ENCODE results near the gene STX18. TPM values are rescaled to one million over a fixed set of nuclear protein-coding genes. Genes with fewer than 3 reads are reported as not detected.

STX18 gene
- total and polyA plus RNA-seq, 10 of the 15 experiments (the other 5 are each of a cell fraction or from before 2014, with no cell fraction given): 8.2 to 46.6 (median 31.1) TPM

DNA sequence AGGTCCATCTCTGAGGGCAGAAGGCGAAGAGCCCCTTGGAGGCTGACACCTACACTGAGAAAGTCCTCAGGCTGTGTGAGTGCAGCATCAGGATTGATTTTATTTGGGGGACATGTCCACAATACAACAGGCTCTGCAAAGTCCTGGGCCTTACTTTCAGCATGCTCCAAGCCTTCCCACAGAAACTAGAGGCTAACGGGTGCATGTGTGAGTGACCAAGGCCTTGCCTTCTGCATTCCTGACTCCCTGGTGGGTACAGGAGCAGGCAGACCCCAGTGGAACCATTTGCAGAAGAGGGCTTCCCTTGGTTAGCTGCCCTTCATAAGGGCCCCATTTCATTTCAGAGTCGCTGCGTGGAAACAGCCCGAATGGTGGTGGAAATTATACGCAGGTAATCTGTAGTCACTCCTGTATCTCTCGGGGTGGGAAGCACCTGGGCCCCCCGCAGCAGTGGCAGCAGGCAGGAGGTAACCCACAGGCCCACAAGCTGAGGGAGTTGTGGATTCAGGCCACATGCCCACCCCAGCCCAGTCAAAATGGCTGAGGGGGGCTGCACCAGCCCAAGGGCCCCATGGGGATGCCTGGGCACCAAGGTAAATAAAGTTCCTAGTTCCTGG, 117.2 kb downstream of the STX18 start:
- 100% methylated on average over 8 of the region's 8 CpGs for WGBS (ENCODE audit: insufficient coverage, insufficient replicate concordance, low lambda C conversion rate, missing lambda C conversion rate)
- H2AFZ ChIP-seq (ENCODE audit: control insufficient read depth, low read depth, low read length): no peak overlapping the region
- intact Hi-C loops (cut with micrococcal nuclease; ENCODE audit: unreplicated experiment) (no loop called here), in situ Hi-C loops (cut with MboI) (no loop called here)
- ATAC-seq: no peak
- H3K4me1 ChIP-seq (ENCODE audit: control insufficient read depth, insufficient read depth, low read length): no peaks in the 10 kb centered on the region
- POLR2A ChIA-PET: interaction anchor here (0.7 kb wide), 1 partner anchor 30 kb away, joined by 4 read pairs; no protein-coding TSS in a partner anchor
- SMC1A ChIA-PET (ENCODE audit: uncharacterized antibody, unreplicated experiment): interaction anchor here (0.6 kb wide), 1 partner anchor 189 kb away, joined by 3 read pairs; no protein-coding TSS in a partner anchor
- DNase-seq (ENCODE audit: low read depth, low spot score): no peak
- H3K36me3 ChIP-seq (ENCODE audit: control insufficient read depth in 2 of 2, insufficient read depth in 2 of 2, low read length in 1 of 2): peaks cover 4 to 15% of the 10 kb centered on the region in 2 experiments; a peak in 3 of 4 replicates
- no TSS peak for BruUV-seq (replicated peaks)
- FAIRE-seq: no peak
- no peaks in the 10 kb centered on the region for H3K9me3 ChIP-seq (replicated peaks; ENCODE audit: control insufficient read depth, insufficient read depth, low read length)
- H3K4me3 ChIP-seq: no peak overlapping the region
- H3K79me2 ChIP-seq (ENCODE audit: control insufficient read depth, insufficient read depth, low read length): no peaks in the 10 kb centered on the region
- no peaks in the 10 kb centered on the region for H4K20me1 ChIP-seq (ENCODE audit: control insufficient read depth, insufficient read depth)
- H3K27ac ChIP-seq (ENCODE audit: control insufficient read depth, insufficient read depth): no peak overlapping the region
- H3K4me2 ChIP-seq (ENCODE audit: control insufficient read depth, insufficient read depth): no peak overlapping the region
- no peaks in the 10 kb centered on the region for H3K27me3 ChIP-seq (replicated peaks in 1 of 2; ENCODE audit: control insufficient read depth in 2 of 2, insufficient read depth in 2 of 2, low read length in 1 of 2)
- H3K9ac ChIP-seq (ENCODE audit: control insufficient read depth, insufficient read depth, low read length): no peak overlapping the region
- CTCF ChIA-PET: no interaction called here
- RAD21 ChIA-PET (ENCODE audit: unreplicated experiment): no interaction called here
- TF ChIP-seq BACH1 (IDR thresholded peaks at IDR 0.05; ENCODE audit: borderline replicate concordance) (no peak), RFX5 (IDR thresholded peaks at IDR 0.05; ENCODE audit: low read depth, low read length) (no peak), JUND (IDR thresholded peaks at IDR 0.05; ENCODE audit: low read depth, low read length) (no peak), ZBTB4 (CRISPR knock-in tag; IDR thresholded peaks at IDR 0.05) (no peak), SUPT20H (IDR thresholded peaks at IDR 0.05; ENCODE audit: borderline replicate concordance, control insufficient read depth, low read depth, low read length) (no peak), MTA3 (IDR thresholded peaks at IDR 0.05; ENCODE audit: borderline replicate concordance, low read length) (no peak), SIX5 (IDR thresholded peaks at IDR 0.05; ENCODE audit: low read depth, low read length, severe bottlenecking) (no peak), NR2C2 (IDR thresholded peaks at IDR 0.05; ENCODE audit: borderline replicate concordance, control insufficient read depth, insufficient read length, low read depth) (no peak), PRDM15 (CRISPR knock-in tag; IDR thresholded peaks at IDR 0.05) (no peak), SPI1 (IDR thresholded peaks at IDR 0.05; ENCODE audit: borderline replicate concordance, insufficient read depth, low read depth, low read length) (no peak), ZNF622 (IDR thresholded peaks at IDR 0.05) (no peak)
- TF ChIP-seq, protein P1, sequence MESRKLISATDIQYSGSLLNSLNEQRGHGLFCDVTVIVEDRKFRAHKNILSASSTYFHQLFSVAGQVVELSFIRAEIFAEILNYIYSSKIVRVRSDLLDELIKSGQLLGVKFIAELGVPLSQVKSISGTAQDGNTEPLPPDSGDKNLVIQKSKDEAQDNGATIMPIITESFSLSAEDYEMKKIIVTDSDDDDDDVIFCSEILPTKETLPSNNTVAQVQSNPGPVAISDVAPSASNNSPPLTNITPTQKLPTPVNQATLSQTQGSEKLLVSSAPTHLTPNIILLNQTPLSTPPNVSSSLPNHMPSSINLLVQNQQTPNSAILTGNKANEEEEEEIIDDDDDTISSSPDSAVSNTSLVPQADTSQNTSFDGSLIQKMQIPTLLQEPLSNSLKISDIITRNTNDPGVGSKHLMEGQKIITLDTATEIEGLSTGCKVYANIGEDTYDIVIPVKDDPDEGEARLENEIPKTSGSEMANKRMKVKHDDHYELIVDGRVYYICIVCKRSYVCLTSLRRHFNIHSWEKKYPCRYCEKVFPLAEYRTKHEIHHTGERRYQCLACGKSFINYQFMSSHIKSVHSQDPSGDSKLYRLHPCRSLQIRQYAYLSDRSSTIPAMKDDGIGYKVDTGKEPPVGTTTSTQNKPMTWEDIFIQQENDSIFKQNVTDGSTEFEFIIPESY (IDR thresholded peaks at IDR 0.05): no peak
